ENCODE data around the gene RUNX2.

The RUNX2 gene

DNA sequence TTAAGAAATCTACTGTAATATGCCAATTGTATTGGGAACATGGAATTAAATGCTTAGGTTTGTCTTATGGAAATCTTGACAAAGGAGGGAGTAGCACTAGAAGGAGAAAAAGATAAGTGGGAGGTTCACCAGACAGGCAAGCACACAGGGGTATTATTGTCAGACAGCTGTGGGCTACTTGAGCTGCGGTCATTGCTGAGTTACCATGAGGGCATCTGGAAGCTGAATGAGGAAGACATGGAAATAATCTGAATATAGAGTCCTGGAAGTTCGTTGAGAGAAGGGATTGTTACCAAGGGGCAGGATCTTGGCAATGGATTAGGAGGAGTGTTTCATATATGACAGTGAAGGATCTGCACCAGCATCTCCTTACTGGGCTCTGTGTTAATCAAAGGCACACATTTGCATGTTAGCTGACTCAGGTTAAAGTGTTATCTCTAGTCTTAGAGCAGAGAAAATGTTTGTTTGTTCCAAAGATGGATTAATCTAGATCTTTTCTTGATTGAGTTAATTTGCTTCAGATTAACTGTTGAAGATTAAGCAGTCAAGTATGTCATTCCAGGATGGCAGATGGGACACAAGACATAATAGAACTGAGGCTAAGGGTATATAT is 102.6 kb downstream of the RUNX2 start:
- H3K27me3 ChIP-seq (ENCODE audit: insufficient read depth, low read length), result no peaks in the 10 kb centered on the region
- no CpG with 5 or more reads among the region's 2 CpGs for WGBS (ENCODE audit: extremely low coverage, insufficient coverage, insufficient read length)

DNA sequence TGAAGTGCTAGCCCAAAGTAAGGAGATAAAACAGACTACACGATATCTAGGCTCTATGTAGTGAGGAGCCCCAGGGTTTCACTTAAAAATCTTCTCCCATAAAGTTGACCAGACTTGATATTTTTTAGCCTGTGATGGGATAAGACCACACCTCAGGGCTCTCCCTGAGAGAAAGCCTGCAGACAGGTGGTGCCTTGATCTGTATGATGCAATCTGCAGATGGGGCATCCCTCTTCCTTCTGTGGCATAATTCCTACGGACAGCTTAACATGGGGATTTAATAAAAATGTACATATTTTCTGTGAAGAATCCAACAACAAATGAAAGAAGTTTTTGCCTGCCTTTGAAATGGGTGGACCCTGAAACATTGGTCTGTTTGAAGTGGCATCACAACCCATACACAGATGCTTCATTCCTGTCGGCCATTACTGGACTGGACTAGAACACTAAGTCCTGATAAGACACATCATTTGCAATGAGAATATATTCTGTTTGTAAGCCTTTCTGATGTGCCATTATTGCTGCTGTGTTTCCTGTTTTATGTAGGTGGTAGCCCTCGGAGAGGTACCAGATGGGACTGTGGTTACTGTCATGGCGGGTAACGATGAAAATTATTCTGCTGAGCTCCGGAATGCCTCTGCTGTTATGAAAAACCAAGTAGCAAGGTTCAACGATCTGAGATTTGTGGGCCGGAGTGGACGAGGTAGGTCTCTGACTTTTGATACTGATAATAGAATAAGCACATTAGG is 103.4 kb downstream of the RUNX2 start:
- Histone ChIP-seq H3K36me3 (ENCODE audit: control insufficient read depth in 1 of 2, insufficient read depth in 2 of 2, low read length in 2 of 2) (no peaks in the 10 kb centered on the region), H3K4me1 (ENCODE audit: control insufficient read depth in 1 of 2, insufficient read depth in 2 of 2, low read length in 2 of 2) (no peaks in the 10 kb centered on the region)
- WGBS (ENCODE audit: extremely low coverage, insufficient coverage, insufficient read length), result no CpG with 5 or more reads among the region's 10 CpGs

More for the DNA sequence above, 102.6 kb downstream of the RUNX2 start:
- H4K12ac ChIP-seq (ENCODE audit: low read depth, low read length), result no peak overlapping the region
- H3K4me2 ChIP-seq (ENCODE audit: low read length), result no peak overlapping the region
- DNase-seq, result no peak
- H3K23ac ChIP-seq (ENCODE audit: low read length), result no peak overlapping the region
- H2BK120ac ChIP-seq (ENCODE audit: insufficient read depth, low read length, poor library complexity), result no peak overlapping the region
- H2AFZ ChIP-seq (ENCODE audit: insufficient read depth, low read length, poor library complexity), result no peak overlapping the region
- H3K14ac ChIP-seq (ENCODE audit: low read length), result no peak overlapping the region
- H2AK5ac ChIP-seq (ENCODE audit: low read length), result no peak overlapping the region
- H3K79me1 ChIP-seq (ENCODE audit: low read length), result no peaks in the 10 kb centered on the region
- H3K4me1 ChIP-seq (ENCODE audit: control insufficient read depth in 1 of 2, insufficient read depth in 2 of 2, low read length in 2 of 2), result no peaks in the 10 kb centered on the region
- no peaks in the 10 kb centered on the region for H3K9me3 ChIP-seq (ENCODE audit: insufficient read depth, low read depth, low read length)
- no peak overlapping the region for H2BK5ac ChIP-seq (ENCODE audit: low read depth, low read length, poor library complexity)
- no peak overlapping the region for H2BK12ac ChIP-seq (ENCODE audit: low read length)
- H3K9ac ChIP-seq (ENCODE audit: low read length), result no peak overlapping the region
- no peak overlapping the region for H4K91ac ChIP-seq (ENCODE audit: low read depth, low read length)
- no peak overlapping the region for H4K8ac ChIP-seq (ENCODE audit: low read depth, low read length)
- no peak overlapping the region for H3K18ac ChIP-seq (ENCODE audit: low read length)
- H3K4me3 ChIP-seq (ENCODE audit: low read depth, low read length), result no peak overlapping the region
- no peaks in the 10 kb centered on the region for H3K79me2 ChIP-seq (ENCODE audit: control insufficient read depth, insufficient read depth, low read length, poor library complexity)
- H3K27ac ChIP-seq (ENCODE audit: low read depth, low read length), result no peak overlapping the region
- no peaks in the 10 kb centered on the region for H3K36me3 ChIP-seq (ENCODE audit: control insufficient read depth in 1 of 2, insufficient read depth in 2 of 2, low read length in 2 of 2)
- H3K4ac ChIP-seq (ENCODE audit: low read depth, low read length), result no peak overlapping the region

DNA sequence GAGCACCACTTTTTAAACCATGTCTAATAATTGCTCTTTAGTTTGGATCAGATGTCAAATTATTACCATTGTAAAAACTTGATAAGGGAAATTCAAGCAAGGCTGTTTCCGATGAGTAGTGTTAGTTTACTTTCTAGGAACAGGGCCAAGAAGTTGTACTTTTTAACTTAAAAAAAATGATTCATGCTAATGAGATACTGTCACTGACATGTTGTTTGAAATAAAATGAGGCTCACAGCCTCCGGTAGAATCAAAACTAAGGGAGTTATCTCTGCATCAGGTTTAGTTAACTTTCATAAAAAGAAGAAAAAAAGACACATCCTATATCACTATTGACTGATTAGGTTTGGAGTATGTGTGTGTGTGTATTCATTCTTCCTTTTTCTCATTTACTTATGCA is 104.8 kb downstream of the RUNX2 start:
- Histone ChIP-seq H3K14ac (ENCODE audit: low read length) (no peak overlapping the region), H2BK120ac (ENCODE audit: insufficient read depth, low read length, poor library complexity) (no peak overlapping the region), H3K18ac (ENCODE audit: low read length) (no peak overlapping the region), H2AK5ac (ENCODE audit: low read length) (no peak overlapping the region), H2AFZ (ENCODE audit: insufficient read depth, low read length, poor library complexity) (no peak overlapping the region), H3K36me3 (ENCODE audit: control insufficient read depth in 1 of 2, insufficient read depth in 2 of 2, low read length in 2 of 2) (no peaks in the 10 kb centered on the region), H4K12ac (ENCODE audit: low read depth, low read length) (no peak overlapping the region), H3K9me3 (ENCODE audit: insufficient read depth, low read depth, low read length) (no peaks in the 10 kb centered on the region), H3K79me1 (ENCODE audit: low read length) (no peaks in the 10 kb centered on the region), H3K9ac (ENCODE audit: low read length) (no peak overlapping the region), H3K27me3 (ENCODE audit: insufficient read depth, low read length) (no peaks in the 10 kb centered on the region), H3K27ac (ENCODE audit: low read depth, low read length) (no peak overlapping the region), H2BK5ac (ENCODE audit: low read depth, low read length, poor library complexity) (no peak overlapping the region), H4K8ac (ENCODE audit: low read depth, low read length) (no peak overlapping the region), H4K91ac (ENCODE audit: low read depth, low read length) (no peak overlapping the region), H3K79me2 (ENCODE audit: control insufficient read depth, insufficient read depth, low read length, poor library complexity) (no peaks in the 10 kb centered on the region), H2BK12ac (ENCODE audit: low read length) (no peak overlapping the region), H3K4me2 (ENCODE audit: low read length) (no peak overlapping the region), H3K4me1 (ENCODE audit: control insufficient read depth in 1 of 2, insufficient read depth in 2 of 2, low read length in 2 of 2) (no peaks in the 10 kb centered on the region), H3K4me3 (ENCODE audit: low read depth, low read length) (no peak overlapping the region), H3K4ac (ENCODE audit: low read depth, low read length) (no peak overlapping the region), H3K23ac (ENCODE audit: low read length) (no peak overlapping the region)
- DNase-seq, result no peak
- no CpG with 5 or more reads among the region's 2 CpGs for WGBS (ENCODE audit: extremely low coverage, insufficient coverage, insufficient read length)

More for the DNA sequence above, 103.4 kb downstream of the RUNX2 start:
- no peak overlapping the region for H3K14ac ChIP-seq (ENCODE audit: low read length)
- no peak overlapping the region for H4K8ac ChIP-seq (ENCODE audit: low read depth, low read length)
- no peaks in the 10 kb centered on the region for H3K27me3 ChIP-seq (ENCODE audit: insufficient read depth, low read length)
- no peak overlapping the region for H3K23ac ChIP-seq (ENCODE audit: low read length)
- H3K9ac ChIP-seq (ENCODE audit: low read length), result no peak overlapping the region
- H2AK5ac ChIP-seq (ENCODE audit: low read length), result no peak overlapping the region
- H2AFZ ChIP-seq (ENCODE audit: insufficient read depth, low read length, poor library complexity), result no peak overlapping the region
- H3K79me1 ChIP-seq (ENCODE audit: low read length), result no peaks in the 10 kb centered on the region
- H4K12ac ChIP-seq (ENCODE audit: low read depth, low read length), result no peak overlapping the region
- no peak overlapping the region for H3K4me3 ChIP-seq (ENCODE audit: low read depth, low read length)
- no peak overlapping the region for H3K4ac ChIP-seq (ENCODE audit: low read depth, low read length)
- H3K27ac ChIP-seq (ENCODE audit: low read depth, low read length), result no peak overlapping the region
- no peak overlapping the region for H2BK120ac ChIP-seq (ENCODE audit: insufficient read depth, low read length, poor library complexity)
- H3K79me2 ChIP-seq (ENCODE audit: control insufficient read depth, insufficient read depth, low read length, poor library complexity), result no peaks in the 10 kb centered on the region
- H2BK5ac ChIP-seq (ENCODE audit: low read depth, low read length, poor library complexity), result no peak overlapping the region
- no peak overlapping the region for H2BK12ac ChIP-seq (ENCODE audit: low read length)
- no peaks in the 10 kb centered on the region for H3K9me3 ChIP-seq (ENCODE audit: insufficient read depth, low read depth, low read length)
- no peak overlapping the region for H3K4me2 ChIP-seq (ENCODE audit: low read length)
- H3K18ac ChIP-seq (ENCODE audit: low read length), result no peak overlapping the region
- DNase-seq, result no peak
- no peak overlapping the region for H4K91ac ChIP-seq (ENCODE audit: low read depth, low read length)

- no peak overlapping the region for H3K4ac ChIP-seq (ENCODE audit: low read depth, low read length)
- WGBS (ENCODE audit: extremely low coverage, insufficient coverage, insufficient read length), result no CpG with 5 or more reads among the region's 2 CpGs
- DNase-seq, result no peak
Observed at GRCh38 chr6:45433533-45434380, 105.6 kb downstream of the RUNX2 start.

More at GRCh38 chr6:45433533-45434380, 105.6 kb downstream of the RUNX2 start:
- Histone ChIP-seq H3K9ac (ENCODE audit: low read length) (no peak overlapping the region), H3K4me3 (ENCODE audit: low read depth, low read length) (no peak overlapping the region), H2BK12ac (ENCODE audit: low read length) (no peak overlapping the region), H2AFZ (ENCODE audit: insufficient read depth, low read length, poor library complexity) (no peak overlapping the region), H3K23ac (ENCODE audit: low read length) (no peak overlapping the region), H4K12ac (ENCODE audit: low read depth, low read length) (no peak overlapping the region), H3K9me3 (ENCODE audit: insufficient read depth, low read depth, low read length) (no peaks in the 10 kb centered on the region), H4K91ac (ENCODE audit: low read depth, low read length) (no peak overlapping the region), H3K36me3 (ENCODE audit: control insufficient read depth in 1 of 2, insufficient read depth in 2 of 2, low read length in 2 of 2) (no peaks in the 10 kb centered on the region), H3K4me1 (ENCODE audit: control insufficient read depth in 1 of 2, insufficient read depth in 2 of 2, low read length in 2 of 2) (no peaks in the 10 kb centered on the region), H4K8ac (ENCODE audit: low read depth, low read length) (no peak overlapping the region), H3K79me1 (ENCODE audit: low read length) (no peaks in the 10 kb centered on the region), H2AK5ac (ENCODE audit: low read length) (no peak overlapping the region), H2BK5ac (ENCODE audit: low read depth, low read length, poor library complexity) (no peak overlapping the region), H3K27ac (ENCODE audit: low read depth, low read length) (no peak overlapping the region), H3K27me3 (ENCODE audit: insufficient read depth, low read length) (no peaks in the 10 kb centered on the region), H2BK120ac (ENCODE audit: insufficient read depth, low read length, poor library complexity) (no peak overlapping the region), H3K14ac (ENCODE audit: low read length) (no peak overlapping the region), H3K4me2 (ENCODE audit: low read length) (no peak overlapping the region), H3K79me2 (ENCODE audit: control insufficient read depth, insufficient read depth, low read length, poor library complexity) (no peaks in the 10 kb centered on the region), H3K18ac (ENCODE audit: low read length) (no peak overlapping the region)

Measured in trophoblast cell (in vitro differentiated cells and primary cell).